Measurements from ENCODE around the gene JMJD1C. TPM values are rescaled to one million over a fixed set of nuclear protein-coding genes. Genes with fewer than 3 reads are reported as not detected.

JMJD1C gene
- total and polyA plus RNA-seq, 2 donors (not counting 3 experiments of a cell fraction or from before 2014, with no cell fraction given) = 32.1 to 97.1 TPM

DNA sequence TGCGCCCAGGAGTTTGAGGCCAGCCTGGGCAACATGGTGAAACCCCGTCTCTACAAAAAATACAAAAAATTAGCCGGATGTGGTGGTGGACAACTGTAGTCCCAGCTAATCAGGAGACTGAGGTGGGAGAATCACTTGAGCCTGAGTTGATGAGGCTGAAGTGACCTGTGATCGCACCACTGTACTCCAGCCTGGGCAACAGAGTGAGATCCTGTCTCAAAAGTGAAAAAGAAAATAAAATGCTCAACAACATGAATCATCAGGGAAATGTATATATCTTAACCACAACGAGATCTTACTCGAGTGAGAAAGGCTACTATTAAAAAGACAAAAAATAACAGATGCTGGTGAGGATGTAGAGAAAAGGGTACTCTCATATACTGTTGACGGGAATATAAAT is 72.7 kb downstream of the JMJD1C start:
- Histone ChIP-seq H3K4me2 (ENCODE audit: insufficient read depth, low read length) (no peak overlapping the region), H3K79me2 (ENCODE audit: control insufficient read depth, insufficient read depth, low read length) (peaks cover 75% of the 10 kb centered on the region), H3K36me3 (ENCODE audit: control insufficient read depth in 2 of 2, extremely low read depth in 1 of 2, insufficient read depth in 2 of 2, low read length in 2 of 2) (no peaks in the 10 kb centered on the region), H3K4me1 (ENCODE audit: control insufficient read depth, extremely low read depth, insufficient read depth, low read length) (no peaks in the 10 kb centered on the region), H2AFZ (ENCODE audit: low read depth, low read length) (no peak overlapping the region), H3K9ac (replicated peaks; ENCODE audit: extremely low read depth, insufficient read depth, low read length) (no peak overlapping the region), H3K9me1 (replicated peaks; ENCODE audit: control insufficient read depth, extremely low read depth, insufficient read depth, low read length) (peaks cover 2% of the 10 kb centered on the region), H3K27me3 (ENCODE audit: control insufficient read depth in 2 of 2, insufficient read depth in 2 of 2, low read length in 2 of 2) (no peaks in the 10 kb centered on the region), H3K4me3 (replicated peaks in 1 of 3; ENCODE audit: insufficient read depth in 1 of 3, low read depth in 1 of 3, low read length in 3 of 3) (no peak overlapping the region), H3K9me3 (replicated peaks; ENCODE audit: control insufficient read depth, insufficient read depth, low read length) (no peaks in the 10 kb centered on the region), H3K27ac (ENCODE audit: insufficient read depth, low read depth, low read length) (no peak overlapping the region), H4K20me1 (replicated peaks; ENCODE audit: control insufficient read depth, extremely low read depth, insufficient read depth, low read length) (peaks cover 3% of the 10 kb centered on the region)
- no TSS peak for BruUV-seq (replicated peaks)
- TF ChIP-seq EZH2 (IDR thresholded peaks at IDR 0.05; ENCODE audit: borderline replicate concordance, low read depth, low read length, severe bottlenecking) = no peak
- TF ChIP-seq, protein P1, sequence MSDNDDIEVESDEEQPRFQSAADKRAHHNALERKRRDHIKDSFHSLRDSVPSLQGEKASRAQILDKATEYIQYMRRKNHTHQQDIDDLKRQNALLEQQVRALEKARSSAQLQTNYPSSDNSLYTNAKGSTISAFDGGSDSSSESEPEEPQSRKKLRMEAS (IDR thresholded peaks at IDR 0.05; ENCODE audit: insufficient read depth, insufficient read length) = no peak
- TF ChIP-seq MYC (IDR thresholded peaks at IDR 0.05; ENCODE audit: low read depth, low read length) = no peak
- DNase-seq (ENCODE audit: low read depth, low spot score) = no peak
- dilution Hi-C loops (cut with MboI; ENCODE audit: extremely low pct_ligation_motif_present, low sequenced_read_pairs) = no loop called here
- intact Hi-C loops (cut with micrococcal nuclease) = no loop called here
- ChIA-PET POLR2A (no interaction called here), CTCF (no interaction called here)
- no peak for FAIRE-seq

DNA sequence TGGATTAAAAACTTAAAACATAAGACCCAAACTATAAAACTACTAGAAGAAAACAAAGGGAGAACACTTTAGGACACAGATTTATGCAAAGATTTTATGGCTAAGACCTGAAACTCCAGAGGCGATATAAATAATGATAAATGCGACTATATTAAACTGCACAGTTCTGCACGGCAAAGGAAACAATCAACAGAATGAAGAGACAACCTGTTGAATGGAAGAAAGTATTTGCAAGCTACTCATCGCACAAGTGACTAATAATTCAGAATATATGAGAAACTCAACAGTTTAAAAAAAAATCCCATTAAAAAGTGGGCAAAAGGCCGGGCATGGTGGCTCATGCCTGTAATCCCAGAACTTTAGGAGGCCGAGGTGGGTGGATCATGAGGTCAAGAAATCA is 73.6 kb downstream of the JMJD1C start:
- BruUV-seq (replicated peaks) = no TSS peak
- no peak overlapping the region for H3K4me2 ChIP-seq (ENCODE audit: insufficient read depth, low read length)
- H4K20me1 ChIP-seq (replicated peaks; ENCODE audit: control insufficient read depth, extremely low read depth, insufficient read depth, low read length) = peaks cover 3% of the 10 kb centered on the region
- POLR2A ChIA-PET = no interaction called here
- no peak overlapping the region for H2AFZ ChIP-seq (ENCODE audit: low read depth, low read length)
- H3K9ac ChIP-seq (replicated peaks; ENCODE audit: extremely low read depth, insufficient read depth, low read length) = no peak overlapping the region
- H3K9me3 ChIP-seq (replicated peaks; ENCODE audit: control insufficient read depth, insufficient read depth, low read length) = no peaks in the 10 kb centered on the region
- peaks cover 2% of the 10 kb centered on the region for H3K9me1 ChIP-seq (replicated peaks; ENCODE audit: control insufficient read depth, extremely low read depth, insufficient read depth, low read length)
- intact Hi-C loops (cut with micrococcal nuclease) = no loop called here
- H3K4me1 ChIP-seq (ENCODE audit: control insufficient read depth, extremely low read depth, insufficient read depth, low read length) = no peaks in the 10 kb centered on the region
- CTCF ChIA-PET = interaction anchor here (0.7 kb wide), 1 partner anchor 257 kb away, joined by 3 read pairs; no protein-coding TSS in a partner anchor
- H3K36me3 ChIP-seq (ENCODE audit: control insufficient read depth in 2 of 2, extremely low read depth in 1 of 2, insufficient read depth in 2 of 2, low read length in 2 of 2) = no peaks in the 10 kb centered on the region
- H3K4me3 ChIP-seq (replicated peaks in 1 of 3; ENCODE audit: insufficient read depth in 1 of 3, low read depth in 1 of 3, low read length in 3 of 3) = no peak overlapping the region
- no peaks in the 10 kb centered on the region for H3K27me3 ChIP-seq (ENCODE audit: control insufficient read depth in 2 of 2, insufficient read depth in 2 of 2, low read length in 2 of 2)
- peaks cover 72% of the 10 kb centered on the region for H3K79me2 ChIP-seq (ENCODE audit: control insufficient read depth, insufficient read depth, low read length)
- TF ChIP-seq, protein P2, sequence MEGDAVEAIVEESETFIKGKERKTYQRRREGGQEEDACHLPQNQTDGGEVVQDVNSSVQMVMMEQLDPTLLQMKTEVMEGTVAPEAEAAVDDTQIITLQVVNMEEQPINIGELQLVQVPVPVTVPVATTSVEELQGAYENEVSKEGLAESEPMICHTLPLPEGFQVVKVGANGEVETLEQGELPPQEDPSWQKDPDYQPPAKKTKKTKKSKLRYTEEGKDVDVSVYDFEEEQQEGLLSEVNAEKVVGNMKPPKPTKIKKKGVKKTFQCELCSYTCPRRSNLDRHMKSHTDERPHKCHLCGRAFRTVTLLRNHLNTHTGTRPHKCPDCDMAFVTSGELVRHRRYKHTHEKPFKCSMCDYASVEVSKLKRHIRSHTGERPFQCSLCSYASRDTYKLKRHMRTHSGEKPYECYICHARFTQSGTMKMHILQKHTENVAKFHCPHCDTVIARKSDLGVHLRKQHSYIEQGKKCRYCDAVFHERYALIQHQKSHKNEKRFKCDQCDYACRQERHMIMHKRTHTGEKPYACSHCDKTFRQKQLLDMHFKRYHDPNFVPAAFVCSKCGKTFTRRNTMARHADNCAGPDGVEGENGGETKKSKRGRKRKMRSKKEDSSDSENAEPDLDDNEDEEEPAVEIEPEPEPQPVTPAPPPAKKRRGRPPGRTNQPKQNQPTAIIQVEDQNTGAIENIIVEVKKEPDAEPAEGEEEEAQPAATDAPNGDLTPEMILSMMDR (IDR thresholded peaks at IDR 0.05; ENCODE audit: extremely low read depth in 1 of 2, insufficient read depth in 1 of 2, low read depth in 1 of 2, low read length in 2 of 2) = no peak
- TF ChIP-seq MYC (IDR thresholded peaks at IDR 0.05; ENCODE audit: low read depth, low read length) = no peak
- no peak for TF ChIP-seq POLR2AphosphoS5 (IDR thresholded peaks at IDR 0.05; ENCODE audit: insufficient read depth, low read depth, low read length)
- no peak for TF ChIP-seq FOS (IDR thresholded peaks at IDR 0.05; ENCODE audit: borderline replicate concordance, insufficient read depth, low read length)
- TF ChIP-seq, protein P1 (IDR thresholded peaks at IDR 0.05; ENCODE audit: insufficient read depth, insufficient read length) = no peak
- TF ChIP-seq POLR2A (IDR thresholded peaks at IDR 0.05; ENCODE audit: low read depth, low read length) = no peak
- no peak for TF ChIP-seq EZH2 (IDR thresholded peaks at IDR 0.05; ENCODE audit: borderline replicate concordance, low read depth, low read length, severe bottlenecking)
- no peak for TF ChIP-seq JUN (IDR thresholded peaks at IDR 0.05; ENCODE audit: borderline replicate concordance, insufficient read depth, insufficient read length, low read depth)
- no peak for TF ChIP-seq GATA2 (IDR thresholded peaks at IDR 0.05; ENCODE audit: insufficient read depth, insufficient read length, low read depth, low read length)
- dilution Hi-C loops (cut with MboI; ENCODE audit: extremely low pct_ligation_motif_present, low sequenced_read_pairs) = no loop called here
- FAIRE-seq (no peak), DNase-seq (ENCODE audit: low read depth, low spot score) (no peak)
- H3K27ac ChIP-seq (ENCODE audit: insufficient read depth, low read depth, low read length) = no peak overlapping the region

All from endothelial cell of umbilical vein (primary cell).